GM19324 (cell line): ENCODE measurements around the gene DSG4.

Experiments
- ATAC-seq: cut with Tn5 transposase; IDR thresholded peaks from one replicate; pipeline ENCODE4 v1.9.1; 2021; ENCODE audit warnings: mild to moderate bottlenecking, moderate library complexity; ENCODE audit not compliant: unreplicated experiment, low FRiP score

The DSG4 gene

GRCh38 chr18:31444142-31444541 is 67.6 kb downstream of the DSG4 start:
- ATAC-seq = no peak

GRCh38 chr18:31445908-31446307 is 69.3 kb downstream of the DSG4 start:
- ATAC-seq = no peak

- no peak for ATAC-seq
Observed at GRCh38 chr18:31446854-31447253, 70.3 kb downstream of the DSG4 start.

GRCh38 chr18:31447530-31448191 is 71.1 kb downstream of the DSG4 start, which contains the start of gene DSG3:
TSS of gene DSG3 (plus strand) at chr18:31447741. CDS start at chr18:31447878, 137 bp downstream.
- no peak for ATAC-seq

GRCh38 chr18:31450409-31450808 is 73.8 kb downstream of the DSG4 start:
- no peak for ATAC-seq

GRCh38 chr18:31451625-31452024 is 75.0 kb downstream of the DSG4 start:
- ATAC-seq = no peak

GRCh38 chr18:31454066-31454708 is 77.6 kb downstream of the DSG4 start:
- no peak for ATAC-seq
